Liver (tissue), 9 donors: ENCODE data around the gene ANKRD17. TPM values are rescaled to one million over a fixed set of nuclear protein-coding genes. Genes with fewer than 3 reads are reported as not detected.
"Not testable (repeated sequence)": the region's sequence is repeated elsewhere in the genome, so short reads cannot be mapped to it uniquely, and the experiment has no call there.

ENCODE experiments used
- DNase-seq: peaks from one replicate; pipeline ENCODE4 v3.0.0-alpha.2; 2017; ENCODE audit warnings: low spot score
- H3K27ac ChIP-seq, 2 donors: one replicate each; pipeline ENCODE4 v1.7.0; 2013; ENCODE audit warnings: inconsistent platforms in 2 of 2, low read length in 2 of 2, control low read depth in 1 of 2, low read depth in 1 of 2, mild to moderate bottlenecking in 1 of 2
- H3K27me3 ChIP-seq, 4 donors: one replicate each; pipeline versions ENCODE4 v1.6.1 to v1.7.0; 2013; ENCODE audit warnings: low read length in 3 of 4, inconsistent platforms in 1 of 4, mild to moderate bottlenecking in 1 of 4, moderate library complexity in 1 of 4; ENCODE audit not compliant: control insufficient read depth in 4 of 4, insufficient read depth in 4 of 4
- H3K36me3 ChIP-seq, 4 donors: one replicate each; pipeline versions ENCODE4 v1.6.1 to v1.7.0; 2013; ENCODE audit warnings: low read length in 3 of 4, mild to moderate bottlenecking in 3 of 4, low read depth in 1 of 4, moderate library complexity in 1 of 4; ENCODE audit not compliant: control insufficient read depth in 4 of 4, insufficient read depth in 3 of 4
- H3K4me1 ChIP-seq, 4 donors: one replicate each; pipeline versions ENCODE4 v1.6.1 to v1.7.0; 2013; ENCODE audit warnings: low read length in 3 of 4, mild to moderate bottlenecking in 3 of 4, moderate library complexity in 1 of 4; ENCODE audit not compliant: control insufficient read depth in 4 of 4, insufficient read depth in 4 of 4
- H3K4me3 ChIP-seq, 3 donors: one replicate each; pipeline versions ENCODE4 v1.6.1 to v1.7.0; 2013; ENCODE audit warnings: low read length in 3 of 3, control low read depth in 1 of 3, low read depth in 1 of 3, mild to moderate bottlenecking in 1 of 3
- H3K9ac ChIP-seq, 2 donors: one replicate each; pipeline ENCODE4 v1.7.0; 2013; ENCODE audit warnings: low read length in 2 of 2, mild to moderate bottlenecking in 2 of 2, moderate library complexity in 2 of 2, control low read depth in 1 of 2, low read depth in 1 of 2
- H3K9me3 ChIP-seq, 4 donors: one replicate each; pipeline versions ENCODE4 v1.6.1 to v1.7.0; 2013; ENCODE audit warnings: low read length in 3 of 4; ENCODE audit not compliant: control insufficient read depth in 4 of 4
- EGR1 ChIP-seq, 2 donors: IDR thresholded peaks; 2 replicates each; pipeline ENCODE4 v1.6.1; 2016 to 2018; ENCODE audit warnings: antibody characterized with exemption in 2 of 2, low read depth in 2 of 2
- FOXA1 ChIP-seq: IDR thresholded peaks from 2 replicates; pipeline ENCODE4 v1.6.1; 2016; ENCODE audit warnings: antibody characterized with exemption
- FOXA2 ChIP-seq: IDR thresholded peaks from 2 replicates; pipeline ENCODE4 v1.6.1; 2016; ENCODE audit warnings: antibody characterized with exemption
- GABPA ChIP-seq, 2 donors: IDR thresholded peaks in 1 of 2; conservative IDR thresholded peaks in 1 of 2; 2 replicates each; pipeline ENCODE4 v1.6.1; 2016; ENCODE audit warnings: antibody characterized with exemption in 2 of 2, mild to moderate bottlenecking in 1 of 2, moderate library complexity in 1 of 2
- HNF4A ChIP-seq, 2 donors: conservative IDR thresholded peaks; 2 replicates each; pipeline ENCODE4 v1.6.1; 2016; ENCODE audit warnings: antibody characterized with exemption in 2 of 2, mild to moderate bottlenecking in 2 of 2
- HNF4G ChIP-seq: IDR thresholded peaks from 2 replicates; pipeline ENCODE4 v1.6.1; 2016; ENCODE audit warnings: antibody characterized with exemption
- JUND ChIP-seq, 2 donors: IDR thresholded peaks; 2 replicates each; pipeline ENCODE4 v1.6.1; 2016; ENCODE audit warnings: antibody characterized with exemption in 2 of 2
- NR2F2 ChIP-seq: IDR thresholded peaks from 2 replicates; pipeline ENCODE4 v1.6.1; 2016; ENCODE audit warnings: antibody characterized with exemption
- RAD21 ChIP-seq, 2 donors: IDR thresholded peaks; 2 replicates each; pipeline ENCODE4 v1.6.1; 2016; ENCODE audit warnings: antibody characterized with exemption in 2 of 2, mild to moderate bottlenecking in 2 of 2
- RXRA ChIP-seq, 2 donors: IDR thresholded peaks; 2 replicates each; pipeline ENCODE4 v1.6.1; 2017 to 2018; ENCODE audit warnings: antibody characterized with exemption in 2 of 2, mild to moderate bottlenecking in 1 of 2
- SP1 ChIP-seq: IDR thresholded peaks from 2 replicates; pipeline ENCODE4 v1.6.1; 2018; ENCODE audit warnings: antibody characterized with exemption, mild to moderate bottlenecking
- TAF1 ChIP-seq: conservative IDR thresholded peaks from 2 replicates; pipeline ENCODE4 v1.6.1; 2016; ENCODE audit warnings: antibody characterized with exemption, mild to moderate bottlenecking
- YY1 ChIP-seq: IDR thresholded peaks from 2 replicates; pipeline ENCODE4 v1.6.1; 2016; ENCODE audit warnings: antibody characterized with exemption, mild to moderate bottlenecking
- WGBS: extraction: QIAGEN DNeasy Blood & Tissue Kit; methylation state at CpG from one replicate; pipeline ENCODE4 v1.1.7; 2013; 5-methylcytosine and 5-hydroxymethylcytosine counted together
- polyA plus RNA-seq, 2 donors: library from polyadenylated mRNA; stranded (reverse) in 1 of 2; unstranded in 1 of 2; fragments of 200-250 nt in 1 of 2; fragments of >200 nt in 1 of 2; fragmentation: Nextera tagmentation in 1 of 2; extraction: Ambion mirVana in 1 of 2; gene quantifications; one replicate each; pipeline versions ENCODE4 v1.2.1 to v1.2.3, GENCODE V29; 2013 to 2015
- total RNA-seq, 2 donors: library from RNA; depleted of rRNA; stranded (reverse); fragments of >200 nt; gene quantifications; one replicate each; pipeline ENCODE4 v1.2.3, GENCODE V29; 2014
- TF ChIP-seq, protein P1 (sequence below): IDR thresholded peaks from 2 replicates; pipeline ENCODE4 v1.6.1; 2016; ENCODE audit warnings: antibody characterized with exemption, mild to moderate bottlenecking
- TF ChIP-seq, protein P2 (sequence below): IDR thresholded peaks from 2 replicates; pipeline ENCODE4 v1.6.1; 2016; ENCODE audit warnings: antibody characterized with exemption
- TF ChIP-seq, protein P3 (sequence below): IDR thresholded peaks from 2 replicates; pipeline ENCODE4 v1.6.1; 2016; ENCODE audit warnings: antibody characterized with exemption
- donor health status: healthy.
- donor health status: healthy.
- donor health status: healthy.
- donor health status: healthy.
- donor health status: healthy.

The ANKRD17 gene
- total and polyA plus RNA-seq, 4 donors, result 11.6 to 38.5 (median 19.7) TPM

DNA sequence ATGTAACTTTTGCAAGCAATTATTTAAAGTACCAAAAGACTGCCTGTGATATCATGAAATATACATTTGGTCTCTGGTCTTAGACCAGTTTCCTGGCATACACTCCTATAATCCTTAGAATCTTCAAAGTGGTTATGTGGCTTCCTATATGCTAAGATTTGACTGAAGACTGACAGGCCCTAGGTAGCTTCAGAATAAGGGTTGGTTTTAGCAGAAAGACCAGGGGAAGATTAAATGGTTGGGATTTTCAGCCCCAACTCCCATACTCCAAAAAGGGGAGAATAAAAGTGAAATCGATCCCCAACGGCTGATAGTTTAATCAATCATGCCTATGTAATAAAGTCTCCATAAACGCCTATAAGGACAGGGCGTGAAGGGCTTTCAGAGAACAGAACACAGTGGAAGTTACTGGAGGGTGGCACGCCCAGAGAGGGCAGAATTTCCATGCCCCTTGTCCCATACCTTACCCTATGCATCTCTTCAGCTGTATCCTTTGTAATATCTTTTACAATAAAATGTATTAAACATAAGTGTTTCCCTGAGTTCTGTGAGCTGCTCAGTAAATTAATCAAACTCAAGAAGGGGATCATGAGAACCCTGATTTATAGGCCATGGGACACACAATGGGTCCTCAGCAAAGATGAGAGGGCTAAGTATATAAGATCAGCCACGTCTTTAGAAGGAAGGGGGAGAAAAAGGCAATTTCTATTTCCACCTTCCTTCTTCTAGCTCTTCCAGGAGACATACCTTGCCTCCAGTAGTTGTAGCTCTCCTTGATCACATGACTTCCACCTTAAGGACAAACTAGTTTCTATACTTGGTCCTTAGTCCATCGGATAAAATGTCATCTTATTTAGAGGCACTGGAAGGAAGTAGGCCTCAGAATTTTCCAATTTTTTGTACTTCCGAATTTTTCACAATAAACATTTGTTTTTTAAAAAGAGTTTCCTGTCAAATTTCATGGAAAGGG is 26.8 kb downstream of the ANKRD17 start:
- Histone ChIP-seq H3K27me3 (no peaks in the 10 kb centered on the region), H3K4me1 (peaks cover 0 to 5% (median 2%) of the 10 kb centered on the region in 4 donors), H3K4me3 (no peak overlapping the region), H3K27ac (no peak overlapping the region), H3K9me3 (no peaks in the 10 kb centered on the region), H3K36me3 (peaks cover 2 to 10% (median 10%) of the 10 kb centered on the region in 4 donors), H3K9ac (no peak overlapping the region)
- TF ChIP-seq RAD21 (IDR thresholded peaks at IDR 0.05), result no peak
- no peak for TF ChIP-seq FOXA1
- TF ChIP-seq GABPA (IDR thresholded peaks at IDR 0.05 in 1 of 2, conservative IDR thresholded peaks at IDR 0.05 in 1 of 2), result no peak
- TF ChIP-seq YY1, result no peak
- no peak for TF ChIP-seq TAF1
- WGBS, result 90% methylated on average over 8 of the region's 8 CpGs
- no peak for DNase-seq

DNA sequence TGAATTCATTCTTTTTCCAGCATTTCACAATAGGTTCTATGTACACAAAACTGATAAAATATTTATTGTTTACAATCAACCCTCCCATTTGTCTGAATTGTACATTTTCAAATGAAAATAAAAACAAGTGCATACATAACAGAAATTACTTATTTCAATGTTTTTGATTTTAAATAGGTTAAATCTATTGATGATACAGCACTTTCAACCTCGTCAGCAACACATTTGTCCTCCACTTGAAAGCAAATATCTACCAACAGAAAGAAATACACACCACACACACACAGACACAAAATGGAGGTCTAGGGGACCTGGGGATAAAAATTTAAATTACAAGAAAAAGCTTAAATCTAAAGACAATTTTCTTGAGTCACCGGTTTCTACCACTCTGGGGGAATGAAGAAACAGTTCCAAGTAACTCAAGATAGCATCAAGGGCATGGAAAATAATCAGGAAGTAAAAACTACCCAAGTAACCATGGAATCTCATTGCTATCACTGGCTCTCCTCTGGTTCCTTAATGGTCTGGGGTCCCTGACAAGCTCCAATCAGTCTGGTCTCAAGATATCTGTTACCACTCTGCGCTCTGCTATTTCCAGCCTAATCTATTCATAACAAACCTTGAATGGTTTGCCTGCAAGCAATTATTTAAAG is 27.6 kb downstream of the ANKRD17 start:
- H3K4me3 ChIP-seq, result no peak overlapping the region
- H3K9ac ChIP-seq, result no peak overlapping the region
- peaks cover 2 to 10% (median 10%) of the 10 kb centered on the region in 4 donors for H3K36me3 ChIP-seq
- TF ChIP-seq HNF4G (no peak), GABPA (IDR thresholded peaks at IDR 0.05 in 1 of 2, conservative IDR thresholded peaks at IDR 0.05 in 1 of 2) (no peak), RAD21 (IDR thresholded peaks at IDR 0.05) (no peak), EGR1 (IDR thresholded peaks at IDR 0.05; ENCODE audit: low read depth in 2 of 2) (no peak), FOXA2 (no peak), HNF4A (conservative IDR thresholded peaks at IDR 0.05) (no peak), SP1 (no peak), TAF1 (no peak), JUND (IDR thresholded peaks at IDR 0.05) (no peak), RXRA (IDR thresholded peaks at IDR 0.05) (no peak), NR2F2 (no peak)
- TF ChIP-seq, protein P1, sequence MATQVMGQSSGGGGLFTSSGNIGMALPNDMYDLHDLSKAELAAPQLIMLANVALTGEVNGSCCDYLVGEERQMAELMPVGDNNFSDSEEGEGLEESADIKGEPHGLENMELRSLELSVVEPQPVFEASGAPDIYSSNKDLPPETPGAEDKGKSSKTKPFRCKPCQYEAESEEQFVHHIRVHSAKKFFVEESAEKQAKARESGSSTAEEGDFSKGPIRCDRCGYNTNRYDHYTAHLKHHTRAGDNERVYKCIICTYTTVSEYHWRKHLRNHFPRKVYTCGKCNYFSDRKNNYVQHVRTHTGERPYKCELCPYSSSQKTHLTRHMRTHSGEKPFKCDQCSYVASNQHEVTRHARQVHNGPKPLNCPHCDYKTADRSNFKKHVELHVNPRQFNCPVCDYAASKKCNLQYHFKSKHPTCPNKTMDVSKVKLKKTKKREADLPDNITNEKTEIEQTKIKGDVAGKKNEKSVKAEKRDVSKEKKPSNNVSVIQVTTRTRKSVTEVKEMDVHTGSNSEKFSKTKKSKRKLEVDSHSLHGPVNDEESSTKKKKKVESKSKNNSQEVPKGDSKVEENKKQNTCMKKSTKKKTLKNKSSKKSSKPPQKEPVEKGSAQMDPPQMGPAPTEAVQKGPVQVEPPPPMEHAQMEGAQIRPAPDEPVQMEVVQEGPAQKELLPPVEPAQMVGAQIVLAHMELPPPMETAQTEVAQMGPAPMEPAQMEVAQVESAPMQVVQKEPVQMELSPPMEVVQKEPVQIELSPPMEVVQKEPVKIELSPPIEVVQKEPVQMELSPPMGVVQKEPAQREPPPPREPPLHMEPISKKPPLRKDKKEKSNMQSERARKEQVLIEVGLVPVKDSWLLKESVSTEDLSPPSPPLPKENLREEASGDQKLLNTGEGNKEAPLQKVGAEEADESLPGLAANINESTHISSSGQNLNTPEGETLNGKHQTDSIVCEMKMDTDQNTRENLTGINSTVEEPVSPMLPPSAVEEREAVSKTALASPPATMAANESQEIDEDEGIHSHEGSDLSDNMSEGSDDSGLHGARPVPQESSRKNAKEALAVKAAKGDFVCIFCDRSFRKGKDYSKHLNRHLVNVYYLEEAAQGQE, result no peak
- TF ChIP-seq, protein P2, sequence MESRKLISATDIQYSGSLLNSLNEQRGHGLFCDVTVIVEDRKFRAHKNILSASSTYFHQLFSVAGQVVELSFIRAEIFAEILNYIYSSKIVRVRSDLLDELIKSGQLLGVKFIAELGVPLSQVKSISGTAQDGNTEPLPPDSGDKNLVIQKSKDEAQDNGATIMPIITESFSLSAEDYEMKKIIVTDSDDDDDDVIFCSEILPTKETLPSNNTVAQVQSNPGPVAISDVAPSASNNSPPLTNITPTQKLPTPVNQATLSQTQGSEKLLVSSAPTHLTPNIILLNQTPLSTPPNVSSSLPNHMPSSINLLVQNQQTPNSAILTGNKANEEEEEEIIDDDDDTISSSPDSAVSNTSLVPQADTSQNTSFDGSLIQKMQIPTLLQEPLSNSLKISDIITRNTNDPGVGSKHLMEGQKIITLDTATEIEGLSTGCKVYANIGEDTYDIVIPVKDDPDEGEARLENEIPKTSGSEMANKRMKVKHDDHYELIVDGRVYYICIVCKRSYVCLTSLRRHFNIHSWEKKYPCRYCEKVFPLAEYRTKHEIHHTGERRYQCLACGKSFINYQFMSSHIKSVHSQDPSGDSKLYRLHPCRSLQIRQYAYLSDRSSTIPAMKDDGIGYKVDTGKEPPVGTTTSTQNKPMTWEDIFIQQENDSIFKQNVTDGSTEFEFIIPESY, result no peak
- TF ChIP-seq, protein P3, sequence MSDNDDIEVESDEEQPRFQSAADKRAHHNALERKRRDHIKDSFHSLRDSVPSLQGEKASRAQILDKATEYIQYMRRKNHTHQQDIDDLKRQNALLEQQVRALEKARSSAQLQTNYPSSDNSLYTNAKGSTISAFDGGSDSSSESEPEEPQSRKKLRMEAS, result no peak
- H3K27ac ChIP-seq, result no peak overlapping the region
- H3K27me3 ChIP-seq, result no peaks in the 10 kb centered on the region
- H3K9me3 ChIP-seq, result no peaks in the 10 kb centered on the region
- peaks cover 0 to 4% (median 1%) of the 10 kb centered on the region in 4 donors for H3K4me1 ChIP-seq
- 94% methylated on average over 3 of the region's 3 CpGs for WGBS
- no peak for DNase-seq

DNA sequence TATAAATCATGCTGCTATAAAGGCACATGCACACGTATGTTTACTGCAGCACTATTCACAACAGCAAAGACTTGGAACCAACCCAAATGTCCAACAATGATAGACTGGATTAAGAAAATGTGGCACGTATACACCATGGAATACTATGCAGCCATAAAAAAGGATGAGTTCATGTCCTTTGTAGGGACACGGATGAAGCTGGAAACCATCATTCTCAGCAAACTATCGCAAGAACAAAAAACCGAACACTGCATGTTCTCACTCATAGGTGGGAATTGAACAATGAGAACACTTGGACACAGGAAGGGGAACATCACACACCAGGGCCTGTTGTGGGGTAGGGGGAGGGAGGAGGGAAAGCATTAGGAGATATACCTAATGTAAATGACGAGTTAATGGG is 29.8 kb downstream of the ANKRD17 start:
- WGBS, result 92% methylated on average over 4 of the region's 6 CpGs
- H3K4me3 ChIP-seq, H3K4me1 ChIP-seq, DNase-seq, H3K27ac ChIP-seq, H3K36me3 ChIP-seq, H3K9me3 ChIP-seq, H3K9ac ChIP-seq, H3K27me3 ChIP-seq: not testable (repeated sequence)
